Panc1 (cell line): Measurements from ENCODE around the gene LDB2. TPM values are rescaled to one million over a fixed set of nuclear protein-coding genes. Genes with fewer than 3 reads are reported as not detected.

Experiments used
- ATAC-seq: fragments of 200-7000 bp; cut with Tn5 transposase; 2 replicates; pipeline ENCODE4 v1.9.1; 2020; ENCODE audit warnings: mild to moderate bottlenecking, moderate library complexity
- BruUV-seq: library from RNA; stranded (reverse); fragments of 400-500 nt; replicated peaks from 2 replicates; lab custom pipeline; 2021; lab: Mats Ljungman, UMichigan
- CTCF ChIA-PET: fragments of 300-600 bp; sonication (Branson Sonifier 250); formaldehyde crosslinking; loops from one replicate; lab custom pipeline; 2022; ENCODE audit warnings: antibody characterized with exemption; lab: Charles Lee
- POLR2A ChIA-PET: fragments of 300-600 bp; sonication (Branson Sonifier 250); formaldehyde crosslinking; loops from one replicate; lab custom pipeline; 2022; ENCODE audit warnings: antibody characterized with exemption; lab: Charles Lee
- DNase-seq: peaks from one replicate; pipeline ENCODE4 v3.0.0-alpha.2; 2010; ENCODE audit warnings: low read depth, low spot score
- H3K27ac ChIP-seq: 2 replicates; pipeline ENCODE4 v1.5.1; 2011; ENCODE audit warnings: mild to moderate bottlenecking, low read length, inconsistent platforms
- H3K27me3 ChIP-seq: fragments of 200-500 bp; sonication (Bioruptor generic); 2 replicates; pipeline ENCODE4 v1.6.0; 2014; ENCODE audit warnings: low read length, inconsistent platforms; ENCODE audit not compliant: control insufficient read depth, insufficient read depth
- H3K36me3 ChIP-seq: fragments of 200-500 bp; sonication (Bioruptor generic); 2 replicates; pipeline ENCODE4 v1.5.1; 2014; ENCODE audit warnings: inconsistent platforms, mild to moderate bottlenecking, low read length, moderate library complexity; ENCODE audit not compliant: control insufficient read depth, insufficient read depth
- H3K4me1 ChIP-seq: 2 replicates; pipeline ENCODE4 v1.5.1; 2011; ENCODE audit warnings: inconsistent platforms, mild to moderate bottlenecking, low read length, moderate library complexity; ENCODE audit not compliant: control insufficient read depth, insufficient read depth
- H3K4me3 ChIP-seq, 2 experiments: 2 replicates each; pipeline ENCODE4 v1.5.1; 2011 to 2012; ENCODE audit warnings: low read depth in 2 of 2, low read length in 2 of 2, mild to moderate bottlenecking in 2 of 2, inconsistent platforms in 1 of 2, moderate library complexity in 1 of 2
- H3K9me3 ChIP-seq: fragments of 200-500 bp; sonication (Bioruptor generic); 2 replicates; pipeline ENCODE4 v1.5.1; 2014; ENCODE audit warnings: low read depth, mild to moderate bottlenecking, inconsistent platforms, low read length, moderate library complexity; ENCODE audit not compliant: control insufficient read depth, insufficient read depth
- POLR2AphosphoS5 ChIP-seq: IDR thresholded peaks from 2 replicates; pipeline ENCODE4 v1.6.1; 2012; ENCODE audit warnings: mild to moderate bottlenecking, low read depth, low read length, moderate library complexity
- SIN3A ChIP-seq: IDR thresholded peaks from 2 replicates; pipeline ENCODE4 v1.6.1; 2012; ENCODE audit warnings: low read depth, mild to moderate bottlenecking, low read length, moderate library complexity, borderline replicate concordance; ENCODE audit not compliant: insufficient read depth
- TCF7L2 ChIP-seq: IDR thresholded peaks from 2 replicates; pipeline ENCODE4 v1.6.1; 2011; ENCODE audit warnings: mild to moderate bottlenecking, low read depth, low read length, inconsistent platforms
- in situ Hi-C: cut with HindIII; loops from 2 replicates; pipeline ENCODE4 v1.10.0; 2016; ENCODE audit warnings: low sequenced_read_pairs, low pct_unique_long_range_greater_than_20kb
- intact Hi-C: fragments of 100-400 bp; cut with micrococcal nuclease; formaldehyde crosslinking; loops from one replicate; pipeline ENCODE4 v1.10.0; 2022; ENCODE audit not compliant: unreplicated experiment
- total RNA-seq: library from RNA; stranded (reverse); gene quantifications from one replicate; pipeline ENCODE4 v1.2.1, GENCODE V29; 2021; ENCODE audit not compliant: unreplicated experiment
- TF ChIP-seq, protein P1 (sequence below), 2 experiments: IDR thresholded peaks; 2 replicates each; pipeline ENCODE4 v1.6.1; 2011 to 2012; ENCODE audit warnings: low read depth in 2 of 2, control low read depth in 1 of 2, low read length in 1 of 2, mild to moderate bottlenecking in 1 of 2, moderate library complexity in 1 of 2; ENCODE audit not compliant: insufficient read depth in 1 of 2
- TF ChIP-seq, protein P2 (sequence below): fragments of 450-650 bp; IDR thresholded peaks from 2 replicates; pipeline ENCODE4 v1.5.1; 2017; ENCODE audit warnings: mild to moderate bottlenecking

The LDB2 gene
- total RNA-seq, 1 experiment from 2014 or later: not detected

DNA sequence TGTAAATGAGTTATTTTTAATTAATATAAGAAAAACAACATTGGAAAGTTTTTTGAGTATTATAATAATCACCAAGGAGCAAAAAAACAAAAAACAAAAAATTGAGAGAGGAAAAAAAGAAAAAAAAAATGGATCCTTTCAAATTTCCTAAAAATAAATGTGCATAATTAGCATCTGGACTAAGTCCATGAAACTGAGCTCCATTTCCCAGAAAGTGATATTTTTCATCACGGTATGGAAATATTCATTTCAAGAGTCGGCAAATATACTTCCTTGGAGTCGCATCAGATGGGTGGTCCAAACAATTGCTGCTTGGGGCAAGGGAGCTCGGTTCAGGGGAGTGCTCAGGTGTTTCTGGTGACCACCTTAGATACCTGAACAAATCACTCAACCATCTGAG lies 305.1 kb downstream of the LDB2 start:
- ATAC-seq: no peak
- no peaks in the 10 kb centered on the region for H3K9me3 ChIP-seq
- ChIA-PET CTCF (no interaction called here), POLR2A (no interaction called here)
- no peaks in the 10 kb centered on the region for H3K27me3 ChIP-seq
- no peaks in the 10 kb centered on the region for H3K4me1 ChIP-seq
- no peak for DNase-seq
- H3K27ac ChIP-seq: no peak overlapping the region
- intact Hi-C loops: loop anchor here (5.0 kb wide), 1 partner anchor 141 kb away; no protein-coding TSS in a partner anchor
- TF ChIP-seq, protein P1, sequence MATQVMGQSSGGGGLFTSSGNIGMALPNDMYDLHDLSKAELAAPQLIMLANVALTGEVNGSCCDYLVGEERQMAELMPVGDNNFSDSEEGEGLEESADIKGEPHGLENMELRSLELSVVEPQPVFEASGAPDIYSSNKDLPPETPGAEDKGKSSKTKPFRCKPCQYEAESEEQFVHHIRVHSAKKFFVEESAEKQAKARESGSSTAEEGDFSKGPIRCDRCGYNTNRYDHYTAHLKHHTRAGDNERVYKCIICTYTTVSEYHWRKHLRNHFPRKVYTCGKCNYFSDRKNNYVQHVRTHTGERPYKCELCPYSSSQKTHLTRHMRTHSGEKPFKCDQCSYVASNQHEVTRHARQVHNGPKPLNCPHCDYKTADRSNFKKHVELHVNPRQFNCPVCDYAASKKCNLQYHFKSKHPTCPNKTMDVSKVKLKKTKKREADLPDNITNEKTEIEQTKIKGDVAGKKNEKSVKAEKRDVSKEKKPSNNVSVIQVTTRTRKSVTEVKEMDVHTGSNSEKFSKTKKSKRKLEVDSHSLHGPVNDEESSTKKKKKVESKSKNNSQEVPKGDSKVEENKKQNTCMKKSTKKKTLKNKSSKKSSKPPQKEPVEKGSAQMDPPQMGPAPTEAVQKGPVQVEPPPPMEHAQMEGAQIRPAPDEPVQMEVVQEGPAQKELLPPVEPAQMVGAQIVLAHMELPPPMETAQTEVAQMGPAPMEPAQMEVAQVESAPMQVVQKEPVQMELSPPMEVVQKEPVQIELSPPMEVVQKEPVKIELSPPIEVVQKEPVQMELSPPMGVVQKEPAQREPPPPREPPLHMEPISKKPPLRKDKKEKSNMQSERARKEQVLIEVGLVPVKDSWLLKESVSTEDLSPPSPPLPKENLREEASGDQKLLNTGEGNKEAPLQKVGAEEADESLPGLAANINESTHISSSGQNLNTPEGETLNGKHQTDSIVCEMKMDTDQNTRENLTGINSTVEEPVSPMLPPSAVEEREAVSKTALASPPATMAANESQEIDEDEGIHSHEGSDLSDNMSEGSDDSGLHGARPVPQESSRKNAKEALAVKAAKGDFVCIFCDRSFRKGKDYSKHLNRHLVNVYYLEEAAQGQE (IDR thresholded peaks at IDR 0.05; ENCODE audit: insufficient read depth in 1 of 2, low read depth in 2 of 2, low read length in 1 of 2): no peak
- TF ChIP-seq, protein P2, sequence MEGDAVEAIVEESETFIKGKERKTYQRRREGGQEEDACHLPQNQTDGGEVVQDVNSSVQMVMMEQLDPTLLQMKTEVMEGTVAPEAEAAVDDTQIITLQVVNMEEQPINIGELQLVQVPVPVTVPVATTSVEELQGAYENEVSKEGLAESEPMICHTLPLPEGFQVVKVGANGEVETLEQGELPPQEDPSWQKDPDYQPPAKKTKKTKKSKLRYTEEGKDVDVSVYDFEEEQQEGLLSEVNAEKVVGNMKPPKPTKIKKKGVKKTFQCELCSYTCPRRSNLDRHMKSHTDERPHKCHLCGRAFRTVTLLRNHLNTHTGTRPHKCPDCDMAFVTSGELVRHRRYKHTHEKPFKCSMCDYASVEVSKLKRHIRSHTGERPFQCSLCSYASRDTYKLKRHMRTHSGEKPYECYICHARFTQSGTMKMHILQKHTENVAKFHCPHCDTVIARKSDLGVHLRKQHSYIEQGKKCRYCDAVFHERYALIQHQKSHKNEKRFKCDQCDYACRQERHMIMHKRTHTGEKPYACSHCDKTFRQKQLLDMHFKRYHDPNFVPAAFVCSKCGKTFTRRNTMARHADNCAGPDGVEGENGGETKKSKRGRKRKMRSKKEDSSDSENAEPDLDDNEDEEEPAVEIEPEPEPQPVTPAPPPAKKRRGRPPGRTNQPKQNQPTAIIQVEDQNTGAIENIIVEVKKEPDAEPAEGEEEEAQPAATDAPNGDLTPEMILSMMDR: no peak
- TF ChIP-seq TCF7L2: no peak
- TF ChIP-seq SIN3A: no peak
- no peak for TF ChIP-seq POLR2AphosphoS5
- no peaks in the 10 kb centered on the region for H3K36me3 ChIP-seq
- in situ Hi-C loops: no loop called here
- BruUV-seq: no TSS peak
- H3K4me3 ChIP-seq: no peak overlapping the region

DNA sequence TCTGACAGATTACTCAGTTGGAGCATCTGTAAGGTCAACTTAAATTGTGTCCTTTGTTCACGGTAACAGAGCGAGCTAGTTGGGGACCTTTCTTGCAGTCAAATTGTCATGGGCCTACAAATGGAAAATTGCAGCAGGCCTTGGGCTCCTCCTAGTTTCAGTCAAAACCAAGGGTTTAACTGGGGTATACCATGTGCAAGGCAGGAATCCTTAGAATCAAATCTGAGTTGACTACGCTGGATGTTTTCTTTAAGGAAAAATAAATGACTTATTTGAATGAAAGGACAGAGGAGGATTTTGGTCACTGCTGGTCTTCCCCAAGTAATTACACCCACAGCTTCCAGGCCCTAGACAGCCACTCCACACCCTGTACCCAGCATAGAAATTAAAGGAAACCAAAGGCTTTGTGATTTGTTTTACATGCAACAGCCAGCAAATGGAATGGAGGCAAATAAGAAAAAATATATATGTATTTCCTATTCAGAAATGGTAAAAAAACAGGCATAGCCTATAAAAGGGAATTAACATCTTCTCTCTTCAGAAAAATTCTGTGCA lies 307.1 kb downstream of the LDB2 start:
- no peak for ATAC-seq
- intact Hi-C loops (loop anchor here (5.0 kb wide), 1 partner anchor 139 kb away; no protein-coding TSS in a partner anchor), in situ Hi-C loops (no loop called here)
- H3K4me3 ChIP-seq: no peak overlapping the region
- POLR2A ChIA-PET: no interaction called here
- TF ChIP-seq SIN3A: no peak
- TF ChIP-seq, protein P2: no peak
- no peak for TF ChIP-seq TCF7L2
- TF ChIP-seq POLR2AphosphoS5: no peak
- TF ChIP-seq, protein P1 (IDR thresholded peaks at IDR 0.05; ENCODE audit: insufficient read depth in 1 of 2, low read depth in 2 of 2, low read length in 1 of 2): no peak
- DNase-seq: no peak
- no peaks in the 10 kb centered on the region for H3K4me1 ChIP-seq
- BruUV-seq: no TSS peak
- no peak overlapping the region for H3K27ac ChIP-seq
- H3K27me3 ChIP-seq: no peaks in the 10 kb centered on the region
- H3K36me3 ChIP-seq: no peaks in the 10 kb centered on the region
- CTCF ChIA-PET: no interaction called here
- no peaks in the 10 kb centered on the region for H3K9me3 ChIP-seq
